ENCODE data around the gene FNDC3B. TPM values are rescaled to one million over a fixed set of nuclear protein-coding genes. Genes with fewer than 3 reads are reported as not detected.

The FNDC3B gene
- total and polyA plus RNA-seq, 5 donors from 2014 or later = 6.8 to 31.8 (median 11.7) TPM

DNA sequence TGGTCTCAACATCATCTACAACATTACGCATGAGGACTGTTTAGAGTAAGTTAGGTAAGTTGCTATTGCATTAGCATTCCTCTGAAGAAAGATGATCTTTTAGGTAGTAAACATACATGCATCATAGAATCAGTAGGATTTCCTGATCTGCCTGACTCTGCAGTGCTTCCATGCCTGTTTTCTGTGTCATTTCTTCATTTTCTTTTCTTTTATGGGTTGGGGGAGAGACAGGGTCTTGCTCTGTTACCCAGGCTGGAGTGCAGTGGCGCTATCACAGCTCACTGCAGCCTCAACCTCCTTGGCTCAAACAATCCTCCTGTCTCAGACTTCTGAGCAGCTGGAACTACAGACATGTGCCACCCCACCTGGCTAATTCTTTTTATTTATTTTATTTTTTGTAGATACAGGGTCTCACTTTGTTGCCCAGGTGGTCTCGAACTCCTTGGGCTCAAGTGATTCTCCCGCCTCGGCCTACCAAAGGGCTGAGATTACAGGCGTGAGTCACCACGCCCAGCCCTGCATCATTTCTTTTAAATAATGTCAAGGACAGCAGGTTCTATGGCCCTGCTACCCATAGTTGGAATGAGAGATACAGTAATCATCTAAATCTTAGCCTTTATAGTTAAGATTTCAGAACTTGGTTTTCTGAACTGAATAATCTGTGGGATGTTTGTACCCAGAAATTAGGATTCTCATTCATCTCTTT, 224.6 kb downstream of the FNDC3B start:
- ATAC-seq (ENCODE audit: low read depth in 2 of 2) (no peak), DNase-seq (no peak)
- H3K27me3 ChIP-seq (ENCODE audit: control insufficient read depth, insufficient read depth, low read length) = no peaks in the 10 kb centered on the region
- no peaks in the 10 kb centered on the region for H3K36me3 ChIP-seq (ENCODE audit: control insufficient read depth, insufficient read depth, low read length)
- Mint-ChIP-seq H3K36me3 (peaks cover 36% of the 10 kb centered on the region), H3K9me3 (no peaks in the 10 kb centered on the region), H3K27ac (no peak overlapping the region), H3K27me3 (no peaks in the 10 kb centered on the region), H3K4me1 (peaks cover 0 to 8% (median 3%) of the 10 kb centered on the region in 4 donors), H3K4me3 (no peak overlapping the region)
- H3K9me3 ChIP-seq (ENCODE audit: control insufficient read depth in 2 of 2, low read length in 2 of 2) = no peaks in the 10 kb centered on the region
- H3K27ac ChIP-seq (ENCODE audit: insufficient read depth, low read length, poor library complexity, severe bottlenecking) = no peak overlapping the region
- H3K4me1 ChIP-seq (ENCODE audit: control insufficient read depth, insufficient read depth, low read length, poor library complexity, severe bottlenecking) = no peaks in the 10 kb centered on the region
- H3K4me3 ChIP-seq (ENCODE audit: low read depth, low read length) = no peak overlapping the region

DNA sequence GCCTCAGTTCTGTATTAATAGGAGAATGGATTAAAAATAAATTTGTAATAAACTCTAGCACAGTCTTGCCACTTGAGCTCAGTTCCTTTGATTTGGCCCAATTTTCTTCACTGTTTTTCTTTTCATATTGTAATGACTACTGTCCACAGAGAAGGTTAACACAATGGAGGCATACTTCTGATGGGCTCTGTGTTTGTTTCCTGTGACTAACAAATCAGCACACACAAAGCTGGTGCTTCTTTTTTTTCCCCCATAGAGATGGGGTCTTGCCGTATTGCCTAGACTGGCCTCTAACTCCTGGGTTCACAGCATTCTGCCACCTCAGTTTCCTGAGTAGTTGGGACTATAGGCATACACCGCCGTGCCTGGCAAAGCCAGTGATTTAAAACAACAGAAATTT, 226.7 kb downstream of the FNDC3B start:
- H3K4me1 Mint-ChIP-seq = peaks cover 0 to 8% (median 2%) of the 10 kb centered on the region in 4 donors
- no peak for ATAC-seq (ENCODE audit: low read depth in 2 of 2)
- no peak overlapping the region for H3K27ac ChIP-seq (ENCODE audit: insufficient read depth, low read length, poor library complexity, severe bottlenecking)
- H3K27ac Mint-ChIP-seq = no peak overlapping the region
- no peaks in the 10 kb centered on the region for H3K27me3 Mint-ChIP-seq
- no peaks in the 10 kb centered on the region for H3K9me3 Mint-ChIP-seq
- H3K4me1 ChIP-seq (ENCODE audit: control insufficient read depth, insufficient read depth, low read length, poor library complexity, severe bottlenecking) = no peaks in the 10 kb centered on the region
- no peak overlapping the region for H3K4me3 Mint-ChIP-seq
- H3K36me3 ChIP-seq (ENCODE audit: control insufficient read depth, insufficient read depth, low read length) = no peaks in the 10 kb centered on the region
- no peak overlapping the region for H3K4me3 ChIP-seq (ENCODE audit: low read depth, low read length)
- DNase-seq = no peak
- H3K36me3 Mint-ChIP-seq = peaks cover 22% of the 10 kb centered on the region
- H3K9me3 ChIP-seq (ENCODE audit: control insufficient read depth in 2 of 2, low read length in 2 of 2) = no peaks in the 10 kb centered on the region
- no peaks in the 10 kb centered on the region for H3K27me3 ChIP-seq (ENCODE audit: control insufficient read depth, insufficient read depth, low read length)

DNA sequence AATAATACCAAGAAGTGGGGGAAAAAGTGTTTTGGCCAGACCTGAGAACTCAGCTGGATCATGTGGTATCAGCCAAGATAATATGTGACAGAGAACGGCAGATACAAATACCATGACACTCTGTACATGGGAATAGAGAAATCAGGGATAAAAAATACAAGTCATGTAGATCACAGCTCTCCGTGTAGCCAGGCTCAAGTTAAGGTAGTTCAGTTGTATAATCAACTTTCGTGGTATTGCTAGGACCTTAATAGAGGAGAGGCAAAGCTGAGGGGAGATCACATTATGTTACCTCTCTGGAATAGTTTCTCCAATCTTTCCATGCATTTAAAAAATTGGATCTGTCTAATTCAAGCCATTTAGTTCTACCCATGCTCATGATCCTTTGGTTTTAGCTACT, 229.0 kb downstream of the FNDC3B start:
- no peak for ATAC-seq (ENCODE audit: low read depth in 2 of 2)
- Histone ChIP-seq H3K27ac (ENCODE audit: insufficient read depth, low read length, poor library complexity, severe bottlenecking) (no peak overlapping the region), H3K27me3 (ENCODE audit: control insufficient read depth, insufficient read depth, low read length) (no peaks in the 10 kb centered on the region), H3K4me1 (ENCODE audit: control insufficient read depth, insufficient read depth, low read length, poor library complexity, severe bottlenecking) (no peaks in the 10 kb centered on the region), H3K9me3 (ENCODE audit: control insufficient read depth in 2 of 2, low read length in 2 of 2) (no peaks in the 10 kb centered on the region), H3K36me3 (ENCODE audit: control insufficient read depth, insufficient read depth, low read length) (no peaks in the 10 kb centered on the region), H3K4me3 (ENCODE audit: low read depth, low read length) (no peak overlapping the region)
- no peak for DNase-seq
- Mint-ChIP-seq H3K27ac (no peak overlapping the region), H3K9me3 (no peaks in the 10 kb centered on the region), H3K4me1 (peaks cover 0 to 8% (median under 1%) of the 10 kb centered on the region in 4 donors), H3K27me3 (no peaks in the 10 kb centered on the region), H3K4me3 (no peak overlapping the region), H3K36me3 (peaks cover 16% of the 10 kb centered on the region)

DNA sequence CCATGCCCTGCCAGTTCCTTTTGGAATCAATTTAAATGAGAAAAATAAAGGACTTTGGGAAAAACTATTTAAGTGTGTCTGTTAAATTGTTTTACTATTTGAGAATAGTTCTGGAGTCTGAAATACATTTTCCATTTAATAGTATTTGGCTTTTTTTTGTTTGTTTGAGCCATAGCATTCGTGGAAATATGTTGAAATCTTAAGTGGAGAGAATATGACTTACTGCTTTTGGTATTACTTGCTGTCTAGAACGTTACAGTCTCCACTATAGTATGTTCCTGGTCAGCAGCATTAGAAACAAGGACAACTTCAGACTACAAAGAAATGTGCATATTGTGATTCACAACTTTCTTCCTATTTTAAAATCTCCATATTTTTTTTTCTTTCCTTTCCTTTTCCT, 229.5 kb downstream of the FNDC3B start:
- H3K27ac Mint-ChIP-seq = no peak overlapping the region
- peaks cover 0 to 8% (median under 1%) of the 10 kb centered on the region in 4 donors for H3K4me1 Mint-ChIP-seq
- Histone ChIP-seq H3K27ac (ENCODE audit: insufficient read depth, low read length, poor library complexity, severe bottlenecking) (no peak overlapping the region), H3K4me1 (ENCODE audit: control insufficient read depth, insufficient read depth, low read length, poor library complexity, severe bottlenecking) (no peaks in the 10 kb centered on the region), H3K9me3 (ENCODE audit: control insufficient read depth in 2 of 2, low read length in 2 of 2) (no peaks in the 10 kb centered on the region), H3K27me3 (ENCODE audit: control insufficient read depth, insufficient read depth, low read length) (no peaks in the 10 kb centered on the region), H3K36me3 (ENCODE audit: control insufficient read depth, insufficient read depth, low read length) (no peaks in the 10 kb centered on the region), H3K4me3 (ENCODE audit: low read depth, low read length) (no peak overlapping the region)
- no peak for ATAC-seq (ENCODE audit: low read depth in 2 of 2)
- H3K9me3 Mint-ChIP-seq = no peaks in the 10 kb centered on the region
- H3K4me3 Mint-ChIP-seq = no peak overlapping the region
- H3K36me3 Mint-ChIP-seq = peaks cover 16% of the 10 kb centered on the region
- no peaks in the 10 kb centered on the region for H3K27me3 Mint-ChIP-seq
- DNase-seq = no peak

DNA sequence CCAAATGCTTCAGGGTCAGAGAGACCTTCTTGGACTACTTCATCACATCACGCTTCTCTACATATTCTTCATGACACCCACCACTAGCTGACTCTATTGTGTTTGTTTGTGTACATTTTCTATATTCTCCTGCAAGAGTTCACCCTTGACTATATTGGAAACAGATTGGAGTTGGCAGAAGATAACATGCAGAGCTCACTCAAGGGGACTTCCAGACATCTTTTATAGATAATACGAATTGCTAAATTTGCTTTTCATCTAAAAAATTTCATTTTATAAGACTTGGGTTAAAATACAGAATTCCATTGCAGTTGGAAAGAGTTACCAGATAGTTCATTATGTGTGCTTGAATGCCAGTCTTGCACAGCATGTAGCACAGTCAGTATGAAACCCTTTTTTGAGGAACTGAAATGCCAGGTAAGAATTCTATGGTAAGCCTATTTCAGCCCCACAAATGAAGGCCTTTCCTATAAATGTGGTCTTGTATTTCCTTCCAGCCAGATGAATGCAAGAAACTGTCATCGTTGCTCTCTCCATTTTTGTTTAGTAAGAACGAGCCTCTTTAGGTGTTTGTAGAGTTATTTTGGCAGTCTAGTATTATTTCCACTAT, 231.3 kb downstream of the FNDC3B start:
- peaks cover 0 to under 1% (median 0%) of the 10 kb centered on the region in 4 donors for H3K4me1 Mint-ChIP-seq

DNA sequence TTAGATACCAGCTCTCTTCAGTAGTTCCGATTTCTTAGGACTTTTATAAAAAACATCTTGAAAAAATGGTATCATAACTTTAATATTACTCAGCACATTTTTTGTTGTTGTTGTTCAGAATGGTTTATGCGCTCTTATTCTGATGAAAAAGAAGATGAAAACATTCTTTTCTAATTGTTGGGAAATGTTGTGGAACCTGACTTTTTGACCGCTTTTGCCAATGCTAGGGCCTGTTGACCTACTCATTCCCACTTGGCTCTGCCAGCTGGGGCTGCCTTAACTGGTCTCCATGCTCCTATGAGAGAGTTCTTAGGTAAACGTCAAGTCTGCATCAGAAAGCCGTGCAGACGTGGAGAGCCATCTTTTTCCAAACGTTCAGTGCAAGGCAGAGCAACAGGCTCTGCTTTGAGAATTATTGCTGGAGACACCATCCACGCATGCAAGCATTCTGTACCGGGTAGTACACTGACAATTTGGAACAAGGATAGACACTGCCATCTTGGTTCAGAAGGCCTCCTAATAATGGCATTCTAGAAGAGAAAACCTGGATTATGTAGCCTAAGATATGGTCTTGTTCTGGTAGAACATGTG, 232.1 kb downstream of the FNDC3B start:
- Mint-ChIP-seq H3K36me3 (peaks cover 19% of the 10 kb centered on the region), H3K4me1 (peaks cover 0 to 3% (median 0%) of the 10 kb centered on the region in 4 donors), H3K27ac (no peak overlapping the region), H3K4me3 (no peak overlapping the region), H3K9me3 (no peaks in the 10 kb centered on the region), H3K27me3 (no peaks in the 10 kb centered on the region)
- Histone ChIP-seq H3K36me3 (ENCODE audit: control insufficient read depth, insufficient read depth, low read length) (no peaks in the 10 kb centered on the region), H3K27me3 (ENCODE audit: control insufficient read depth, insufficient read depth, low read length) (no peaks in the 10 kb centered on the region), H3K9me3 (ENCODE audit: control insufficient read depth in 2 of 2, low read length in 2 of 2) (no peaks in the 10 kb centered on the region), H3K27ac (ENCODE audit: insufficient read depth, low read length, poor library complexity, severe bottlenecking) (no peak overlapping the region), H3K4me1 (ENCODE audit: control insufficient read depth, insufficient read depth, low read length, poor library complexity, severe bottlenecking) (no peaks in the 10 kb centered on the region), H3K4me3 (ENCODE audit: low read depth, low read length) (no peak overlapping the region)
- no peak for DNase-seq
- ATAC-seq (ENCODE audit: low read depth in 2 of 2) = no peak

More for the DNA sequence above, 231.3 kb downstream of the FNDC3B start:
- Histone ChIP-seq H3K27me3 (ENCODE audit: control insufficient read depth, insufficient read depth, low read length) (no peaks in the 10 kb centered on the region), H3K9me3 (ENCODE audit: control insufficient read depth in 2 of 2, low read length in 2 of 2) (no peaks in the 10 kb centered on the region), H3K4me3 (ENCODE audit: low read depth, low read length) (no peak overlapping the region), H3K4me1 (ENCODE audit: control insufficient read depth, insufficient read depth, low read length, poor library complexity, severe bottlenecking) (no peaks in the 10 kb centered on the region), H3K36me3 (ENCODE audit: control insufficient read depth, insufficient read depth, low read length) (no peaks in the 10 kb centered on the region), H3K27ac (ENCODE audit: insufficient read depth, low read length, poor library complexity, severe bottlenecking) (no peak overlapping the region)
- H3K27ac Mint-ChIP-seq = no peak overlapping the region
- peaks cover 20% of the 10 kb centered on the region for H3K36me3 Mint-ChIP-seq
- DNase-seq = no peak
- H3K4me3 Mint-ChIP-seq = no peak overlapping the region
- no peak for ATAC-seq (ENCODE audit: low read depth in 2 of 2)
- no peaks in the 10 kb centered on the region for H3K9me3 Mint-ChIP-seq
- no peaks in the 10 kb centered on the region for H3K27me3 Mint-ChIP-seq

DNA sequence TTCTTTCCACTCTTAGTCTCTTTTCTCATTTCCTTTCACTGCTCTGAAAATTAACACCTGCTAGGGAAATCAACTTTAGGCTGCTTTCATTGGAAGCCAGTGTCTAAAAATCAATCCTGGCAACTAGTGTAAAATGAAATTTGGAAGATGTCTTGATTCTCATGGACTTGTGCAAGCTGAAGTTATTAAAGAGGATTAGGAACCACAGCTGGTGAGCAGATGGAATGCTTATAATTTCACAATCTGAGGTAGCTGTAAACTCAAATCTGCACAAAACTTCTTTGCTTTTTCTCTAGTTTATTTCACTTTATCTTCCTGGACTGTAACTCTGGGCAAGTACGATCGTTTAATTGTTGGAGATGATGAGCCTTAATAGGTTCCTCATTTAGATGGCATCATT, 233.3 kb downstream of the FNDC3B start:
- peaks cover 0 to 3% (median 0%) of the 10 kb centered on the region in 4 donors for H3K4me1 Mint-ChIP-seq
- Histone ChIP-seq H3K4me3 (ENCODE audit: low read depth, low read length) (no peak overlapping the region), H3K27ac (ENCODE audit: insufficient read depth, low read length, poor library complexity, severe bottlenecking) (no peak overlapping the region), H3K27me3 (ENCODE audit: control insufficient read depth, insufficient read depth, low read length) (no peaks in the 10 kb centered on the region), H3K4me1 (ENCODE audit: control insufficient read depth, insufficient read depth, low read length, poor library complexity, severe bottlenecking) (no peaks in the 10 kb centered on the region), H3K36me3 (ENCODE audit: control insufficient read depth, insufficient read depth, low read length) (no peaks in the 10 kb centered on the region), H3K9me3 (ENCODE audit: control insufficient read depth in 2 of 2, low read length in 2 of 2) (no peaks in the 10 kb centered on the region)
- no peaks in the 10 kb centered on the region for H3K27me3 Mint-ChIP-seq
- H3K9me3 Mint-ChIP-seq = no peaks in the 10 kb centered on the region
- peaks cover 15% of the 10 kb centered on the region for H3K36me3 Mint-ChIP-seq
- no peak for ATAC-seq (ENCODE audit: low read depth in 2 of 2)
- no peak overlapping the region for H3K27ac Mint-ChIP-seq
- no peak for DNase-seq
- no peak overlapping the region for H3K4me3 Mint-ChIP-seq
